Panc1 (cell line): ENCODE measurements around the gene VAMP8. TPM values are rescaled to one million over a fixed set of nuclear protein-coding genes. Genes with fewer than 3 reads are reported as not detected.

ENCODE experiments used
- ATAC-seq: fragments of 200-7000 bp; cut with Tn5 transposase; 2 replicates; pipeline ENCODE4 v1.9.1; 2020; ENCODE audit warnings: mild to moderate bottlenecking, moderate library complexity
- Bru-seq: library from RNA; stranded (reverse); fragments of 400-500 nt; gene quantifications from one replicate; lab custom pipeline; 2021; lab: Mats Ljungman, UMichigan
- BruChase-seq, 2 experiments: library from RNA; stranded (reverse); fragments of 400-500 nt; gene quantifications; one replicate each; lab custom pipeline; 2021; lab: Mats Ljungman, UMichigan
- BruUV-seq: library from RNA; stranded (reverse); fragments of 400-500 nt; replicated peaks from 2 replicates; lab custom pipeline; 2021; lab: Mats Ljungman, UMichigan
- CTCF ChIA-PET: fragments of 300-600 bp; sonication (Branson Sonifier 250); formaldehyde crosslinking; loops from one replicate; lab custom pipeline; 2022; ENCODE audit warnings: antibody characterized with exemption; lab: Charles Lee
- POLR2A ChIA-PET: fragments of 300-600 bp; sonication (Branson Sonifier 250); formaldehyde crosslinking; loops from one replicate; lab custom pipeline; 2022; ENCODE audit warnings: antibody characterized with exemption; lab: Charles Lee
- DNase-seq: peaks from one replicate; pipeline ENCODE4 v3.0.0-alpha.2; 2010; ENCODE audit warnings: low read depth, low spot score
- H3K27ac ChIP-seq: 2 replicates; pipeline ENCODE4 v1.5.1; 2011; ENCODE audit warnings: mild to moderate bottlenecking, low read length, inconsistent platforms
- H3K27me3 ChIP-seq: fragments of 200-500 bp; sonication (Bioruptor generic); 2 replicates; pipeline ENCODE4 v1.6.0; 2014; ENCODE audit warnings: low read length, inconsistent platforms; ENCODE audit not compliant: control insufficient read depth, insufficient read depth
- H3K36me3 ChIP-seq: fragments of 200-500 bp; sonication (Bioruptor generic); 2 replicates; pipeline ENCODE4 v1.5.1; 2014; ENCODE audit warnings: inconsistent platforms, mild to moderate bottlenecking, low read length, moderate library complexity; ENCODE audit not compliant: control insufficient read depth, insufficient read depth
- H3K4me1 ChIP-seq: 2 replicates; pipeline ENCODE4 v1.5.1; 2011; ENCODE audit warnings: inconsistent platforms, mild to moderate bottlenecking, low read length, moderate library complexity; ENCODE audit not compliant: control insufficient read depth, insufficient read depth
- H3K4me3 ChIP-seq, 2 experiments: 2 replicates each; pipeline ENCODE4 v1.5.1; 2011 to 2012; ENCODE audit warnings: low read depth in 2 of 2, low read length in 2 of 2, mild to moderate bottlenecking in 2 of 2, inconsistent platforms in 1 of 2, moderate library complexity in 1 of 2
- H3K9me3 ChIP-seq: fragments of 200-500 bp; sonication (Bioruptor generic); 2 replicates; pipeline ENCODE4 v1.5.1; 2014; ENCODE audit warnings: low read depth, mild to moderate bottlenecking, inconsistent platforms, low read length, moderate library complexity; ENCODE audit not compliant: control insufficient read depth, insufficient read depth
- POLR2AphosphoS5 ChIP-seq: IDR thresholded peaks from 2 replicates; pipeline ENCODE4 v1.6.1; 2012; ENCODE audit warnings: mild to moderate bottlenecking, low read depth, low read length, moderate library complexity
- SIN3A ChIP-seq: IDR thresholded peaks from 2 replicates; pipeline ENCODE4 v1.6.1; 2012; ENCODE audit warnings: low read depth, mild to moderate bottlenecking, low read length, moderate library complexity, borderline replicate concordance; ENCODE audit not compliant: insufficient read depth
- TCF7L2 ChIP-seq: IDR thresholded peaks from 2 replicates; pipeline ENCODE4 v1.6.1; 2011; ENCODE audit warnings: mild to moderate bottlenecking, low read depth, low read length, inconsistent platforms
- in situ Hi-C: cut with HindIII; loops from 2 replicates; pipeline ENCODE4 v1.10.0; 2016; ENCODE audit warnings: low sequenced_read_pairs, low pct_unique_long_range_greater_than_20kb
- intact Hi-C: fragments of 100-400 bp; cut with micrococcal nuclease; formaldehyde crosslinking; loops from one replicate; pipeline ENCODE4 v1.10.0; 2022; ENCODE audit not compliant: unreplicated experiment
- long read RNA-seq: library from polyadenylated mRNA; unstranded; transcript quantifications from one replicate; pipeline ENCODE4 v2.0.0, GENCODE V29; 2021; ENCODE audit not compliant: unreplicated experiment
- polyA plus RNA-seq: library from polyadenylated mRNA; unstranded; fragments of >200 nt; gene quantifications from one replicate; pipeline ENCODE4 v1.2.1, GENCODE V29; 2012; ENCODE audit warnings: missing spikeins; ENCODE audit not compliant: insufficient read length
- total RNA-seq: library from RNA; stranded (reverse); gene quantifications from one replicate; pipeline ENCODE4 v1.2.1, GENCODE V29; 2021; ENCODE audit not compliant: unreplicated experiment
- TF ChIP-seq, protein P1 (sequence below): fragments of 450-650 bp; IDR thresholded peaks from 2 replicates; pipeline ENCODE4 v1.5.1; 2017; ENCODE audit warnings: mild to moderate bottlenecking
- TF ChIP-seq, protein P2 (sequence below), 2 experiments: IDR thresholded peaks; 2 replicates each; pipeline ENCODE4 v1.6.1; 2011 to 2012; ENCODE audit warnings: low read depth in 2 of 2, control low read depth in 1 of 2, low read length in 1 of 2, mild to moderate bottlenecking in 1 of 2, moderate library complexity in 1 of 2; ENCODE audit not compliant: insufficient read depth in 1 of 2

The VAMP8 gene
- total RNA-seq (93.2 TPM), Bru-seq, nascent RNA (percentile 53 among the genes with signal in this experiment), BruChase-seq, experiment 1, labeled RNA remaining after a 2-hour chase (percentile 51 among the genes with signal in this experiment), BruChase-seq, experiment 2, labeled RNA remaining after a 6-hour chase (percentile 61 among the genes with signal in this experiment)
- 113 TPM for polyA plus RNA-seq
- long read RNA-seq, transcript VAMP8-201 (3 exons, 774 nt) = major isoform, 49 of 66 reads
- long read RNA-seq, partial matches to known transcripts = 11 of 66 reads
- long read RNA-seq, other reads (novel, unspliced or antisense) = 6 of 66 reads

DNA sequence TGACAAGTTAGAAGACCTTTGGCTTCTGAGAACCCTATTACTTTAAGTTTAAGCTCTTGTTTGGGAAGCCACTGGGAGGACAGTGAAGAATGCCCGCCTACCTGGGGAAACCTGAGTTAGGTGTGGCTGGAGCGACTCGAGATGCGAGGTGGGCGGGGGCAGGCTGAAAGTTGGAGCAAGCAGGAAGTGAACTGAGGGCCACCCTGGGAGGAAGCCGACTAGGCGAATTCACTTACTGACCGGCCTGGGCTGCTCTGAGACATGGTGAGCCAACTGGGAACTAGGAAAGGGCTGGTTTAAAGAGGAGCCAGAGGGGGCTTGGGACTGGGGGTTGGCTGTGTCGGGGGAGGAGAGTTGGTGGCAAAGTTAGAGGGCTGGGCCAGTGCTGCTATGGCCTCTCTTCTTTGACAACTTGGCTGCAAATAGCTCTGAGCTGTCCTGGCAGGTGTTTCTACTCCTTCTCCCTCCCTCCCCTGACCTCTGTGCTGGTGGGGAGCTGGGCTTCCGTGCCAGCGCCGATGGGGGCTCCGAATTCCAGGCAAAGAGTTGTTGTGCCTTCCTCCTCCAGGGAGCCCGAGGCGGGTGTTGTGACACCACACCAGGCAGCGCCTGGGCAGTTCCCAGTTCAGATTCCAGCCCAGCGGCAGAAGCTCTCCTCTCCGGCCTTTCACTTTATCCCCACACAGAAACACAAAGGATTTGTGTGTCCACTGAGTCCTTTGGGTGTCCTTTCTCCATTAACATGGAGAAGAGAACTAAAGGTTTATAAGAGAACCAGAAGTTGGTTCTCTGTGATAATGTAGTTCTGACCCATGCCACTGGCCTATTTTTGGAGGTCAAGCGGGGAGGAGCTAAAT is at the start of gene VAMP8:
Gene VAMP8 (plus strand): TSS at position 201 of the 857 bp plus-strand sequence. CDS start 61 bp downstream, at position 262.
- DNase-seq = no peak
- Histone ChIP-seq H3K4me3 (peak within 1 kb of the TSS; percentile 49 to 66), H3K9me3 (no peaks in the 10 kb centered on the region), H3K27me3 (no peaks in the 10 kb centered on the region), H3K36me3 (no peaks in the 10 kb centered on the region), H3K27ac (peak within 1 kb of the TSS; percentile 89), H3K4me1 (peaks cover 27% of the 10 kb centered on the region)
- ChIA-PET POLR2A (interaction anchor here (0.6 kb wide), 2 partner anchors 9 to 80 kb away, joined by 3 to 9 read pairs; no protein-coding TSS in a partner anchor), CTCF (no interaction called here)
- peak; percentile 27; the same call in 1 of the 2 replicates for TF ChIP-seq POLR2AphosphoS5
- TF ChIP-seq, protein P1, sequence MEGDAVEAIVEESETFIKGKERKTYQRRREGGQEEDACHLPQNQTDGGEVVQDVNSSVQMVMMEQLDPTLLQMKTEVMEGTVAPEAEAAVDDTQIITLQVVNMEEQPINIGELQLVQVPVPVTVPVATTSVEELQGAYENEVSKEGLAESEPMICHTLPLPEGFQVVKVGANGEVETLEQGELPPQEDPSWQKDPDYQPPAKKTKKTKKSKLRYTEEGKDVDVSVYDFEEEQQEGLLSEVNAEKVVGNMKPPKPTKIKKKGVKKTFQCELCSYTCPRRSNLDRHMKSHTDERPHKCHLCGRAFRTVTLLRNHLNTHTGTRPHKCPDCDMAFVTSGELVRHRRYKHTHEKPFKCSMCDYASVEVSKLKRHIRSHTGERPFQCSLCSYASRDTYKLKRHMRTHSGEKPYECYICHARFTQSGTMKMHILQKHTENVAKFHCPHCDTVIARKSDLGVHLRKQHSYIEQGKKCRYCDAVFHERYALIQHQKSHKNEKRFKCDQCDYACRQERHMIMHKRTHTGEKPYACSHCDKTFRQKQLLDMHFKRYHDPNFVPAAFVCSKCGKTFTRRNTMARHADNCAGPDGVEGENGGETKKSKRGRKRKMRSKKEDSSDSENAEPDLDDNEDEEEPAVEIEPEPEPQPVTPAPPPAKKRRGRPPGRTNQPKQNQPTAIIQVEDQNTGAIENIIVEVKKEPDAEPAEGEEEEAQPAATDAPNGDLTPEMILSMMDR = no peak
- no peak for TF ChIP-seq TCF7L2
- TF ChIP-seq, protein P2, sequence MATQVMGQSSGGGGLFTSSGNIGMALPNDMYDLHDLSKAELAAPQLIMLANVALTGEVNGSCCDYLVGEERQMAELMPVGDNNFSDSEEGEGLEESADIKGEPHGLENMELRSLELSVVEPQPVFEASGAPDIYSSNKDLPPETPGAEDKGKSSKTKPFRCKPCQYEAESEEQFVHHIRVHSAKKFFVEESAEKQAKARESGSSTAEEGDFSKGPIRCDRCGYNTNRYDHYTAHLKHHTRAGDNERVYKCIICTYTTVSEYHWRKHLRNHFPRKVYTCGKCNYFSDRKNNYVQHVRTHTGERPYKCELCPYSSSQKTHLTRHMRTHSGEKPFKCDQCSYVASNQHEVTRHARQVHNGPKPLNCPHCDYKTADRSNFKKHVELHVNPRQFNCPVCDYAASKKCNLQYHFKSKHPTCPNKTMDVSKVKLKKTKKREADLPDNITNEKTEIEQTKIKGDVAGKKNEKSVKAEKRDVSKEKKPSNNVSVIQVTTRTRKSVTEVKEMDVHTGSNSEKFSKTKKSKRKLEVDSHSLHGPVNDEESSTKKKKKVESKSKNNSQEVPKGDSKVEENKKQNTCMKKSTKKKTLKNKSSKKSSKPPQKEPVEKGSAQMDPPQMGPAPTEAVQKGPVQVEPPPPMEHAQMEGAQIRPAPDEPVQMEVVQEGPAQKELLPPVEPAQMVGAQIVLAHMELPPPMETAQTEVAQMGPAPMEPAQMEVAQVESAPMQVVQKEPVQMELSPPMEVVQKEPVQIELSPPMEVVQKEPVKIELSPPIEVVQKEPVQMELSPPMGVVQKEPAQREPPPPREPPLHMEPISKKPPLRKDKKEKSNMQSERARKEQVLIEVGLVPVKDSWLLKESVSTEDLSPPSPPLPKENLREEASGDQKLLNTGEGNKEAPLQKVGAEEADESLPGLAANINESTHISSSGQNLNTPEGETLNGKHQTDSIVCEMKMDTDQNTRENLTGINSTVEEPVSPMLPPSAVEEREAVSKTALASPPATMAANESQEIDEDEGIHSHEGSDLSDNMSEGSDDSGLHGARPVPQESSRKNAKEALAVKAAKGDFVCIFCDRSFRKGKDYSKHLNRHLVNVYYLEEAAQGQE (IDR thresholded peaks at IDR 0.05; ENCODE audit: insufficient read depth in 1 of 2, low read depth in 2 of 2, low read length in 1 of 2) = no peak
- peak; percentile 83 for TF ChIP-seq SIN3A
- no TSS peak for BruUV-seq
- intact Hi-C loops = no loop called here
- ATAC-seq = peak; percentile 87
- in situ Hi-C loops = no loop called here

DNA sequence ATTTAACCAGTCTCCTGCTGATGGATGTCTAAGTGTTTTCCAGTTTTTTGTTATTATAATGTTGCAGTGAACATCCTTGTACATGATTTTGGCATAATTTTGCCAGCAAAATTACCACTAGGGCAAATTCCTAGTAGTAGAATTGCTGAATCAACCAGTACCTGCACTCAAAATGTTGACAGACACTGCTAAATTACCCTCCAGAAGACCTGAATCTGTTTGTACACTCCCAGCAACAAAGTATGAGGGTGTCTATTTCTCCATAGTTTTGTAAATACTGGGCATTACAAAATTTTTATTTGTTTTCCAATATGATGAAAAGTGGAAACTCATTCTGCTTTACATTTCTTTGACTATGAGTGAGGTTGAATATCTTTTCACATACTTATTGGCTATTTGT is 49.6 kb upstream of the VAMP8 start:
- POLR2A ChIA-PET = no interaction called here
- intact Hi-C loops (no loop called here), in situ Hi-C loops (loop anchor here (25.0 kb wide), 1 partner anchor 115 kb away; the partner anchor contains the start of genes CAPG and SH2D6)
- Histone ChIP-seq H3K27ac (peak overlapping the region; percentile 59; the same call in 1 of the 2 replicates), H3K27me3 (no peaks in the 10 kb centered on the region), H3K9me3 (no peaks in the 10 kb centered on the region), H3K4me3 (no peak overlapping the region), H3K4me1 (peaks cover 29% of the 10 kb centered on the region), H3K36me3 (no peaks in the 10 kb centered on the region)
- no TSS peak for BruUV-seq
- no peak for DNase-seq
- CTCF ChIA-PET = no interaction called here
- TF ChIP-seq POLR2AphosphoS5 = no peak
- TF ChIP-seq, protein P2 (IDR thresholded peaks at IDR 0.05; ENCODE audit: insufficient read depth in 1 of 2, low read depth in 2 of 2, low read length in 1 of 2) = no peak
- no peak for TF ChIP-seq SIN3A
- TF ChIP-seq, protein P1 = no peak
- TF ChIP-seq TCF7L2 = no peak
- ATAC-seq = no peak
